Measurements from ENCODE around the gene OPRM1. TPM values are rescaled to one million over a fixed set of nuclear protein-coding genes. Genes with fewer than 3 reads are reported as not detected.
A peak's percentile ranks its signal among the peaks of the same experiment; 100 is the strongest.

Gene OPRM1
- total and polyA plus RNA-seq, 2 of the 8 experiments (the other 6 are each of a cell fraction or from before 2014, with no cell fraction given) = not detected

DNA sequence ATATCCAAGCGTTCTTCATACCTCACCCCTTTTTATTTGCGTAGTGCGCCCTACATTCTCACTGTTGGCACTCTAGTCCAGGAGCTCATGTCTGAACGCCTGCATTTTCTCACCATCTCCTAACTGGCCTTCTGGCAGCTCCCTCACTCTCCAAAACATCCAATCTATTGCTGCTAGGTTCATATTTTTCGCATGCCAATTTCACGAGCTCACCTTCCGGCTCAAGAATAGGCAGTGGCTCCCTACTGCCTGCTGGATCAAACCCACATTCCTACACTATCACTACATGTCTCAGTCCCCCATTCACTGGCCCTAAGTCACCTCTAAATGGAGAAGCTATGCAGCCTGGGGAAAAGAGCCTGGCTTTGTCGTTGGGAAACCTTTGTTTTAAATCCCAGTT, 202.5 kb downstream of the OPRM1 start:
- no peak overlapping the region for H2AK5ac ChIP-seq (ENCODE audit: low read depth, low read length)
- POLR2A ChIA-PET (ENCODE audit: partially characterized antibody) = no interaction called here

More for the DNA sequence above, 202.5 kb downstream of the OPRM1 start:
- Histone ChIP-seq H3K23ac (ENCODE audit: insufficient read length) (no peak overlapping the region), H3K4me2 (ENCODE audit: insufficient read depth in 1 of 2, low read depth in 2 of 2, low read length in 2 of 2) (no peak overlapping the region), H3K79me2 (ENCODE audit: control insufficient read depth in 1 of 2, insufficient read depth in 2 of 2, low read length in 2 of 2) (no peaks in the 10 kb centered on the region), H2BK5ac (ENCODE audit: low read depth, low read length) (peak overlapping the region; percentile 62; the same call in 1 of the 2 replicates), H2BK12ac (ENCODE audit: low read depth, low read length) (no peak overlapping the region), H4K8ac (ENCODE audit: extremely low read depth, insufficient read depth, low read length) (no peak overlapping the region), H3K18ac (ENCODE audit: extremely low read depth, low read length) (no peak overlapping the region), H3K27ac (ENCODE audit: low read depth, low read length) (no peak overlapping the region), H3K56ac (replicated peaks; ENCODE audit: insufficient read length, low read depth, low read length) (no peak overlapping the region), H2BK20ac (ENCODE audit: low read length) (no peak overlapping the region), H3K23me2 (ENCODE audit: low read depth, low read length) (no peaks in the 10 kb centered on the region), H4K20me1 (replicated peaks in 1 of 2; ENCODE audit: control insufficient read depth in 1 of 2, insufficient read depth in 2 of 2, low read length in 2 of 2) (no peaks in the 10 kb centered on the region), H3K4me3 (ENCODE audit: extremely low read depth in 1 of 4, insufficient read depth in 2 of 4, low read depth in 3 of 4, low read length in 4 of 4) (no peak overlapping the region), H2BK15ac (ENCODE audit: low read length) (no peak overlapping the region), H3K14ac (ENCODE audit: insufficient read length) (no peak overlapping the region), H3K4me1 (replicated peaks in 1 of 4; ENCODE audit: control insufficient read depth in 3 of 4, insufficient read depth in 4 of 4, low read length in 3 of 4) (peaks cover 1 to 14% (median 9%) of the 10 kb centered on the region in 4 experiments; a peak in 4 of 7 replicates), H3K9me3 (ENCODE audit: insufficient read depth in 2 of 2, low read depth in 1 of 2, low read length in 1 of 2) (no peaks in the 10 kb centered on the region), H4K5ac (ENCODE audit: insufficient read length, low read depth, low read length) (no peak overlapping the region), H2AFZ (ENCODE audit: low read length) (no peak overlapping the region), H3K4ac (replicated peaks; ENCODE audit: insufficient read length, low read depth, low read length) (no peak overlapping the region), H3K9ac (replicated peaks in 1 of 4; ENCODE audit: extremely low read depth in 1 of 4, low read depth in 3 of 4, low read length in 3 of 4) (no peak overlapping the region), H4K91ac (replicated peaks; ENCODE audit: insufficient read length, low read length) (no peak overlapping the region), H3K27me3 (replicated peaks in 1 of 4; ENCODE audit: control insufficient read depth in 3 of 4, extremely low read depth in 1 of 4, insufficient read depth in 3 of 4, low read length in 3 of 4) (no peaks in the 10 kb centered on the region), H2BK120ac (replicated peaks; ENCODE audit: low read depth, low read length) (no peak overlapping the region), H3K79me1 (ENCODE audit: low read depth, low read length) (no peaks in the 10 kb centered on the region), H3K36me3 (ENCODE audit: control insufficient read depth in 2 of 4, insufficient read depth in 4 of 4, low read length in 3 of 4) (no peaks in the 10 kb centered on the region)
- WGBS, 2 experiments (ENCODE audit: extremely low coverage in 1 of 2, insufficient coverage in 1 of 2, insufficient read length in 1 of 2, insufficient replicate concordance in 2 of 2, low coverage in 1 of 2, low lambda C conversion rate in 2 of 2, missing lambda C conversion rate in 1 of 2) = 95% methylated on average over 8 of the region's 8 CpGs; no CpG with 5 or more reads in 1 of the 2 experiments
- TF ChIP-seq, protein P1, sequence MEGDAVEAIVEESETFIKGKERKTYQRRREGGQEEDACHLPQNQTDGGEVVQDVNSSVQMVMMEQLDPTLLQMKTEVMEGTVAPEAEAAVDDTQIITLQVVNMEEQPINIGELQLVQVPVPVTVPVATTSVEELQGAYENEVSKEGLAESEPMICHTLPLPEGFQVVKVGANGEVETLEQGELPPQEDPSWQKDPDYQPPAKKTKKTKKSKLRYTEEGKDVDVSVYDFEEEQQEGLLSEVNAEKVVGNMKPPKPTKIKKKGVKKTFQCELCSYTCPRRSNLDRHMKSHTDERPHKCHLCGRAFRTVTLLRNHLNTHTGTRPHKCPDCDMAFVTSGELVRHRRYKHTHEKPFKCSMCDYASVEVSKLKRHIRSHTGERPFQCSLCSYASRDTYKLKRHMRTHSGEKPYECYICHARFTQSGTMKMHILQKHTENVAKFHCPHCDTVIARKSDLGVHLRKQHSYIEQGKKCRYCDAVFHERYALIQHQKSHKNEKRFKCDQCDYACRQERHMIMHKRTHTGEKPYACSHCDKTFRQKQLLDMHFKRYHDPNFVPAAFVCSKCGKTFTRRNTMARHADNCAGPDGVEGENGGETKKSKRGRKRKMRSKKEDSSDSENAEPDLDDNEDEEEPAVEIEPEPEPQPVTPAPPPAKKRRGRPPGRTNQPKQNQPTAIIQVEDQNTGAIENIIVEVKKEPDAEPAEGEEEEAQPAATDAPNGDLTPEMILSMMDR (IDR thresholded peaks at IDR 0.05; ENCODE audit: control extremely low read depth in 1 of 3, insufficient read depth in 1 of 3, low read depth in 1 of 3, low read length in 3 of 3) = no peak
- TF ChIP-seq SIRT6 (IDR thresholded peaks at IDR 0.05; ENCODE audit: low read length) (no peak), SUZ12 (IDR thresholded peaks at IDR 0.05; ENCODE audit: low read length) (no peak), RBBP5 (IDR thresholded peaks at IDR 0.05; ENCODE audit: borderline replicate concordance, low read depth, low read length) (no peak), SAP30 (IDR thresholded peaks at IDR 0.05; ENCODE audit: insufficient read depth, insufficient replicate concordance, low read length) (no peak)
- no peak for FAIRE-seq
- no peak for DNase-seq (ENCODE audit: low read depth in 1 of 2, low spot score in 2 of 2)
- CTCF ChIA-PET (ENCODE audit: partially characterized antibody) = interaction anchor here (0.7 to 1.6 kb wide), 2 partner anchors 18 to 1010 kb away, joined by 3 to 4 read pairs; no protein-coding TSS in a partner anchor

Data from H1 (cell line).